GM19240 (cell line): ENCODE results near the gene FBXO8.

Experiments
- DNase-seq: peaks from one replicate; pipeline ENCODE4 v3.0.0; 2011; ENCODE audit warnings: low spot score; ENCODE audit not compliant: insufficient read length

Gene FBXO8

GRCh38 chr4:174210952-174211490, 72.4 kb downstream of the FBXO8 start:
- no peak for DNase-seq

- DNase-seq, result no peak
Measured at GRCh38 chr4:174210354-174210753, 73.1 kb downstream of the FBXO8 start.

DNA sequence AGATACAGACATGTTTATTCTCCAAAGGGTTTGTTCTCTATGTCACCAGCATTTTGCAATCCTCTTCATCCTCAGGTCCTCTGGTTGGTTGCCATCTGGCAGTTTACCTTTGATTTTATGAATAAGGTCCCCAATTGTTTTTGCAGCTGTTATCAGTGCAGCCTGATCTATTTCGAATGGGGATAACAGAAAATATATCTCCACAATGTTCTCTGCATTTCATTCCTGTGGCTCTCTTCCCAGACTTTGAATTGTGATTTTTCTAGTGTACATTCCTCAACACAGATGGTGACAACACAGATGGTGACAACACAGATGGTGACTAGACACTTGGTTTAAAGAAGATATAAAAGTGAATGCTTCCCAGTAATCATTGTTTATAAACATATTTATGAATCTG, 74.1 kb downstream of the FBXO8 start:
- DNase-seq, result no peak

GRCh38 chr4:174207367-174207766, 76.1 kb downstream of the FBXO8 start:
- no peak for DNase-seq

- DNase-seq, result no peak
Measured at GRCh38 chr4:174204164-174204831, 79.2 kb downstream of the FBXO8 start.

DNA sequence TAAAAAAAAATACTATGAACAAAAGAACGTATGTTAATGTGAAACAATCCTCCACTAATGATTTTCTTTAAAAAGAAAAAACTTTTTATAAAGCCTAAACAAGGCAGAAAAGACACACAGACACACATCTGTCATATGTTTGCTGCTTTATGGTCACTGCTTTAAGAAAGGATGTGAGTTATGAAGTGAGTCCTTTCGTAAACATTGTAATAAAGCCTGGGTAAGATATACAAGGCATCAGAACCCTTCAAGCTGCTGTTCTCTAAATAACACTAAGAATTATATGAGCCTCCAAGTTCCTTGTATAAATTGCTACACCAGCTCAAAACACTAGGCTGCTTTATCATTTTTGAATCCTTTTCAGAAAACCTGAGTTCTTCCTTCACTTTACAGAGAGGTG, 81.6 kb downstream of the FBXO8 start:
- no peak for DNase-seq

GRCh38 chr4:174199735-174200134, 83.7 kb downstream of the FBXO8 start:
- DNase-seq, result no peak

DNA sequence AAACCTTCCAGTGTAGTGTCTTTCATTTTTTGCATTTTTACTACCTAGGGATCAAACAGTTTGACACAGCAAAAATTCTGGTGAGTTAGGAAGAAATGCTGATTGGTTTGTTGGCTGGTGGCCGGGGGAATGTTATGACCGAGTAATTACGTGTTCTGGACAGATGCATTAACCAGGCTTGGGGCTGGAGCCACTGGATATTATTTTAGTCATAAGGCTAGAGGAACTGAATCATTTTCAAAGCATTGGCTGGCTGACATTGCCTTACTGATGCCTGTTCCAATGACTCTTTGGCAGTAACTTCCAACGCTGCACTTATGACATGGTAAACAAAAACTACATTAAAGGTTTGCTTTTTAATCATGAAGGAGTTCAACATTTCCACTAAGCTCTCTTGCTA, 84.6 kb downstream of the FBXO8 start:
- DNase-seq, result no peak

DNA sequence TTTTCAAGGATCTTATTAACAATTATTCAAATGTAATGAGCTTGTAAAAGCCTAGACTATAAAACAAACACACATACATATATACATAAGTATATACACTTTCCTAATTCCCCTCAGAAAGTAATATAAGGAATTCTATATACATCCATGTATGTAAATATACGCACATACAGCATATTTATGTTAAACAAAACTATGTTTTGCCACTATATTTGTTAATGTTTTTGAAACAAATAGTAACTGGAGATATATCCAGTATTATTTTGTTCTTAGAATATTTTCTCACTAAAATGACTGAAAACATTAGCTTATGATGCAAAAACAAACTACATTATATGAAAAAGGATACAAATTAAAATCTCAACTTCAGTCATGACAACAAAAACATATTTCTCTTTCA, 85.1 kb downstream of the FBXO8 start:
- no peak for DNase-seq

- no peak for DNase-seq
Measured at GRCh38 chr4:174193438-174194374, 89.8 kb downstream of the FBXO8 start.

DNA sequence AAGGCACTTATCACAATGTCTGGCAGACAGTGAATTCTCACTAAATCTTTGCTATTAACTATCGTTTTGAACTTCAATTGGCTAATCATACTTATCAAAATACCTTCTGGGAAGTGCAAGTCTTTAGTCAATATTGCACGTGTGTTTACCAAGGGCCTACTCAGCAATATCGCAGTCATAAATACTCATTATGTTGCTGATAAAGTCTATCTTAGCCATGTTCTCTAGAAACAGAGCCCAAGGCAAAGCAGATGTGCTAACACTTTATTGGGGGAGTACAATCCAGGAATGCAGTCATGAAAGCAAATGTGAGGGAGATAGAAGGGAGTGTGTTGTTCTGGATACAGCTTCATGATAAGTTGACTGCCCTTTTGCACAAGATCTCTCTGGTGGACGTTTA, 90.5 kb downstream of the FBXO8 start:
- no peak for DNase-seq

- DNase-seq, result no peak
Measured at GRCh38 chr4:174190832-174191500, 92.5 kb downstream of the FBXO8 start.

GRCh38 chr4:174189392-174190015, 94.0 kb downstream of the FBXO8 start:
- DNase-seq, result no peak
